RPMI7951 (cell line): ENCODE data around the gene GLYR1. TPM values are rescaled to one million over a fixed set of nuclear protein-coding genes. Genes with fewer than 3 reads are reported as not detected.
"Not testable (repeated sequence)": the region's sequence is repeated elsewhere in the genome, so short reads cannot be mapped to it uniquely, and the experiment has no call there.

Source experiments
- DNase-seq: peaks from one replicate; pipeline ENCODE4 v3.0.0-alpha.2; 2012; ENCODE audit warnings: low read depth
- total RNA-seq: library from RNA; depleted of rRNA; stranded (reverse); fragments of >200 nt; shearing (Covaris generic); gene quantifications from 2 replicates; pipeline ENCODE4 v1.2.3, GENCODE V29; 2014; rRNA removed

GLYR1 gene
- total RNA-seq = 17.8 and 21.4 TPM in 2 replicates

DNA sequence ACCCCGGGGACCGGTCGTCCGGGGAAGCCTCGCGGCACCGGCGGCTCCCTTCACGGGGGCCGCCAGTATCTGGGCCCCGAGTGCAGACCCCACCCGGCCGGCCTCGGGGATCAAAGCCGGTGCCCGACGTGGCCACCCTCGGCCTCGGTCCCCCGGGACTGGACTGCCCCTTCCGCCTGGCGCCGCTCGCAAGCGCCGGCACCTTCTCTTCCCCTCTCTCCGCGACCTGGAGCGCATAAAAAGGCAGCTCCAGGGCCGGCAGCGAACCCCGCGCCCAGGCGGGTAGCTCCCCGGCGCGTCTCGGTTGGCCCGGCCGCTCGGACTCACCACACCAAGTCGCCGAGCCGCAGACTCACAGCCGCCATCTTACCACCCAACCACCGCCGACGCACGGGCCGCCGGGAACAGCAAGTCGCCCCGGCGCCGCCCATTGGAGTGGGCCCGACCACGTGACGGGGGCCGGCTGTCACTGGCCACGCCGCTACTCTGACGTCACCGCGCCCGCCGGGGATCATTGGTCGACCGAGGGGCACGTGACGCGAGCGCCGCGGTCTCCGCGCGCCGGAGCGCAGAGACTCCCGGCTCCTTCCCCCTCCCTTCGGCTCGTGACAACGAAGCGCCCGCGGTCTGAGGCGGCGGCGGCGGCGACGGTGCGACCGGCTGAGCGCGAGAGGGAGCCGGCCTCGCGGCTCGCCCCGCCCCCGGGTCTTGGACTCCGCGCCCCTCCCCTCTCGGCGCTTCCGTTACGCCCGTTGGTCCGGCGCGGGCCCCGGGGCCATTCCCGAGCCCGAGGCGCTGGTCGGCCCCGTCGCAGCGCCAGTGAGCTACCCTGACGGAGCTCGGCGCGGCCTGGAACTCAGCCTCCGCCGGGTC lies at the start of gene GLYR1, which contains the start of gene UBN1:
GLYR1 (minus strand) TSS at position 388 of the 873 bp plus-strand sequence; CDS start at position 365, 23 bp downstream.
UBN1 (plus strand) TSS at position 581 of the 873 bp plus-strand sequence. CDS start 5,437 bp downstream, outside the sequence.
- DNase-seq = peak; percentile 94

DNA sequence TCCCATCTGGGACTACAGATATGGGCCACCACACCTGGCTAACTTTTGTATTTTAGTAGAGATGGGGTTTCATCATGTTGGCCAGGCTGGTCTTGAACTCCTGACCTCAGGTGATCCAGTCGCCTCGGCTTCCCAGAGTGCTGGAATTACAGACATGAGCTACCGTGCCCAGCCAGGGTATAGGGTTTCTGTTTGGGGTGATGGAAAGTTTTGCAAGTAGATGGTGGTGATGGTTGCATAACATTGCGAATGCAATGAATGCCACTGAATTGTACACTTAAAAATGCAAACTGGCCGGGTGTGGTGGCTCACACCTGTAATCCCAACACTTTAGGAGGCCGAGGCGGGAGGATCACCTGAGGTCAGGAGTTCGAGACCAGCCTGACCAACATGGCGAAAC lies 49.7 kb upstream of the GLYR1 start:
- not testable (repeated sequence) for DNase-seq

- no peak for DNase-seq
Observed at GRCh38 chr16:4895366-4895765, 48.3 kb upstream of the GLYR1 start.

GRCh38 chr16:4894276-4895150 lies 47.4 kb upstream of the GLYR1 start:
- DNase-seq = peak; percentile 26

DNA sequence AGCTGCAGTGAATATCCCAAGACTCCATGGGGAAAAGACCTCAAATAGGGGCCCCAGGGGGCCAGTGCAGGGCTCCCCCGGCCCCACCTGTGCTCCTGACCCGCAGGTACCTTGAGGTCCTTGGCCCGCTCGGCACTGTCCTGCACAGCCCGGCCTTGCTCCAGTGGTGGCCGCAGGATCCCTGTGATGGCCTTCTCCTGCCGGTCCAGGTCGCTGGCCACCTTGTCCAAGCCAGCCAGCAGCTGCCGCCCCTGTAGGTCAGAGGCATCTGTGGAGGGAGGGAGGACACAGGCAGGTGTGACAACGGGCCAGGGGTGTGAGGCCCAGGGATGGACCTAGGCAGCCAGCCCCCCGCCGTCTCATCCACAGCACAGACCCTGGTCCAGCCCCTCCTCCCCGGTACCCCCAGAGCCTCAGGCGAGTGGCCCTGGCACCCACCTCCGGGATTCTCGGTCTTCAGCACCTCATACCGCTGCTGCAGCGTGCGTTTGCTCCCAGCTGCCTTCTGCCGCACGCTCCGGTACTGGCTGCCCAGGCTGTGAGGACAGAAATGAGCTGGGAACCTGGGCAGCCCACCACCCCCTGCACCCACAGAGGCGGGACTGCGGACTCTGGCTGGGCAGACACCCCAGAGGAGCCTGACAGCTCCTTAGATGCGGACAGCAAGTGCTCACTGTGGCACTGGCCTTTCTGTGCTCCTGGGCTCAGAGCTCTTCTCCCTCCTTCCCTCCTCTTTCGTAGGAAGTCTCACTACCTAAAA lies 46.2 kb upstream of the GLYR1 start:
- DNase-seq = no peak

GRCh38 chr16:4892361-4893102 lies 45.4 kb upstream of the GLYR1 start:
- DNase-seq = no peak

- no peak for DNase-seq
Observed at GRCh38 chr16:4891886-4892216, 44.8 kb upstream of the GLYR1 start.

DNA sequence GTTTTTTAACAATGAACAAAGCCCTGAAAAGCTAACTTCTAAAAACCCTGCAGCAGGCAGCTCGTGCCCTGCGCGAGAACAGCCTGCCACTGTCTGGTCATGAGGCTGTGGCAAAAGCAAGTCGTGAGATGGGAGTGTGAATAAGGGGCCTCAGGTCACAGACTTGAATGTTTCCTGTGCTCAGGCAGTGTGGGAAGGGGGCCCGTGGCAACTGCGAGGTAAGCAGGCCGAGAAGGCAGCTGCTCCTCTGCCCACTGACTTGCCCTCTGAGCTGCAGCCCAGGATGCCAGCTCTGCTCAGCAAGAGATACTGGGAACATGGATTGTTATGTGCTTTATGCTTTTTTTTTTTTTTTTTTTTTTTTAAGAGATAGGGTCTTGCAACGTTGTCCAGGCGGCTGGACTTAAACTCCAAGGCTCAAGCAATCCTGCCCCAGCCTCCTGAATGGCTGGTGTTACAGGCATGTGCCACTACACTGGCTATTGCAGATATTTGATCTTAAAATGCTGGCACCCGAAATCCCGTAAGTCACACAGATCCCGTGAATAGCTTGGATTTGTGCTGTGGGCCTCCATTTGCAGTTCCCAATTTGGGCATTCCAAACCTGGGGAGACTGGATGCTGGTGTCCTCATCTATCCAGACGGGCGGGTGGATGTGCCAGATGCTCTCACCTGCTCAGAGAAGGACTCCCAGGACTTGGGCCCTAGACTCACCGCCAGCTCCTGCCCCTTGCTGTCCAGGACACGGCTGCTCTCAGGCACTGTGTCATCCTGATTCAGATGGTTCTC lies 44.2 kb upstream of the GLYR1 start:
- DNase-seq = no peak

DNA sequence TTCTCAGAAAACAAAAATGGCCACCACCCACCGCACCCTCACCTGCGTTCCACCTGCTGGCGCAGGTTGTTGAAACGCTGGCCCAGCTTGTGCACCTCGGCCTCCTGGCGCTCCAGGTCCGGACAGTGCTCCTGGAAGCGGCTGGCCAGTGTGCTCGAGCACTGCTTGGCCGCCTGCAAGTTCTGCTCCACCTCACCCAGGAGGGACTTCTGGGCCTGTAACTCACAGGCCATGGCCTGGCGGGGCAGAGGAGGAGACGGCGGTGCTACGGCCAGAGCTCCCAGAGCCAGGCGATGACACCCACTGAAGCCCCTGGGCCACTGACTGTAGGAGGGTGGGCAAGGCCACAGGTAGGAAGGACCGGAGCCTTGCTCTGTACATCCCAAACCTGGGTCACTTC lies 43.6 kb upstream of the GLYR1 start:
- no peak for DNase-seq

DNA sequence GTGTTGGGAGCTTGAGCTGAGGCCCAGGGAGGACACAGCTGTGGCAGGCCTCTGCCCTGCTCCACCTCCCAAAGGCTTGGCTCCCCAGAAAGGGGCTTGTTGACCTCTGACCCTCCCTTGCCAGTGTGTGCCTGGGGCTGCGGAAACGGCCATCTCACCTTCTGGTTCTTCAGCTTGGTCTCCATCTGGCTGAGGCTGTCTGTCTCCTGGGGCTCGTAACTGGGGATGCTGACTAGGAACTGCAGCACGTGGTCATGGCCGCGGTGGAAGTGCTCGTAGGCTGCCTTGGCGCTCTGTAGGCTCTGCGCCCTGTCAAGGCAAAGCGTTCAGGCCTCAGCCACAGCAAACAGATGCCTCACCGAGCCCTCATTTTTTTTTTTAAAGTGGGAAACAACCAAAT lies 42.9 kb upstream of the GLYR1 start:
- DNase-seq = no peak

GRCh38 chr16:4888428-4889135 lies 41.5 kb upstream of the GLYR1 start:
- DNase-seq = no peak

DNA sequence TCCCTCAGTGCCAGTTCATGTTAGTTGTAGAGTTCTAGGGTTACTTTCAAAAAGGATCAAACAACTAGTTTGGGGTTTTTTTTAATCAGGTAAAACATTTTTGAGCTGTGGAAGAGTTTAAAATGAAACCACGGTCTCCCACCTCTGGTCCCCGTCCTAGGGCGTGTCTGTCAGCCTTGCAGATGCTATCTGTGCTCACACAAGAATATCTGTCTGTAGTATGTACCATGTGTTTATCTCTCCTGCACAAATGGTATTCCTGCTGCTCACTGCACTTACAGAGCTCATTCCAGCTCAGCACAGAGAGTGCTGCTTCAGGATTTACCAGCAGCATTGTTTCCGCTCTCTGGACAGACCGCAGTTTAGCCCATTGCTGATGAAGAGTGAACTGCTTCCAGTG lies 39.1 kb upstream of the GLYR1 start:
- no peak for DNase-seq

DNA sequence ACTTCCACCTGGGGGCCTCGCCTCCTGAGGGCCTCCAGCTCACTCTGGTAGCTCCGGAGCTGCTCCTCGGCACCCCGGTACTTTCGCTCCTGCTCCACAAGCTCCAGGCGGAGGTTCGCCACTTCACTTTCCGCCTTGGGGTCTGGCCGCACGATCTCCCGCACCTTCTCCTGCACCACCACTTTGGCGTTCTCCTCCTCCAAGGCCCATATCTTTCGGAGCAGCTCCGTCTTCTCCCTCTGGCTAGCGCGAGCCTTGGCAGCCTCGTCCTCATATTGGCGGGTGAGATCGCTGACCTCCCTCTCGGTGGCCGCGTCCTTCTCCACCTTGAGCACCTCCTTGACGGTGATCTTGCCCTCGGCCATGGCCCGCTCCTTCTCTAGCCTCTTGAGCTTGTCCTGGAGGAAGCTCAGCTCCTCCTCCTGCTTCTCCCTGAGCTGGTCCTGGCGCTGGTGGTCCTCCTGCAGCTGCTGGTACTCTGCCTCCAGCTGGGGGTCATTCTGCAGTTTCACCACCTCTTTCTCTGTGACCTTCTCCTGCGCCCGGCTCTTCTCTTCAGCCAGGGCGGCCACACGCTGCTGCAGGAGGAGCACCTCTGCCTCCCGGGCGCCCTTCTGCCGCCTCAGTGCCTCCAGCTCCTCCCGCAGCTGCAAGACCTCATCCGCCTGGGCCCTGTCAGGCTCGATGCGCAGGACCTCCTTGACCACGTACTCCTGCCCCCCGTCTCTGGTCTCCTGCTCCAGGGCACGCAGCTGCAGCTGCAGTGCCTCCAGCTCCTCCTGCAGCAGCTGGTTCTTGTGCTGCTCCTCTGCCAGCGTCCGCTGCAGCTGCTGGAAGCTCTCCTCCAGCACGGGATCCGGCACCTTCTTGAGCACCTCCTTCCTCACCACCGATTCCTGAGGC lies 38.1 kb upstream of the GLYR1 start:
- DNase-seq = no peak

GRCh38 chr16:4884209-4884608 lies 37.1 kb upstream of the GLYR1 start:
- DNase-seq = no peak

DNA sequence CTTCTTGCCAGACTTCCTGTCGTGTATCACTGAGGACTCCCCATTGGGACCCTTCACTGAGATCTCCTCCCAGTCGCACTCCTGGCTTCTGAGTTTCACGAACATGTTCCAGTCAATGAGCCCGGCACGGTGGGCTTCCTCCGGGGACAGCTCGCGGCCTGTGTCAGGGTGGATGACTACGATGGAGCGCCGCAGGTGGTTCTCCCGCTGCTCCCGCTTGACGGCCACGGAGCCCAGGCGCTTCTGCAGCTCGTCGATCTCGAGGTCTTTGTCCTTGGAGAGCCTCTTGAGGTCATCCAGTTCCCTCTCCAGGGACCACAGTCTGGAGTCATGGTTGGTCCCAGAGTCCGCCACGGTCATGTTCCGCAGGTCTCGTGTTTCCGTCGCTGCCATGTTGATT lies 36.4 kb upstream of the GLYR1 start:
- no peak for DNase-seq

GRCh38 chr16:4882633-4883285 lies 35.7 kb upstream of the GLYR1 start:
- peak; percentile 80 for DNase-seq

GRCh38 chr16:4882000-4882632 lies 35.0 kb upstream of the GLYR1 start:
- peak; percentile 59 for DNase-seq
